Embryonic facial prominence (tissue), 1 donor: ENCODE measurements around the gene CDH20.

Source experiments
- DNase-seq: peaks from one replicate; pipeline ENCODE4 v3.0.0-alpha.2; 2016; ENCODE audit errors: extremely low spot score

Gene CDH20

DNA sequence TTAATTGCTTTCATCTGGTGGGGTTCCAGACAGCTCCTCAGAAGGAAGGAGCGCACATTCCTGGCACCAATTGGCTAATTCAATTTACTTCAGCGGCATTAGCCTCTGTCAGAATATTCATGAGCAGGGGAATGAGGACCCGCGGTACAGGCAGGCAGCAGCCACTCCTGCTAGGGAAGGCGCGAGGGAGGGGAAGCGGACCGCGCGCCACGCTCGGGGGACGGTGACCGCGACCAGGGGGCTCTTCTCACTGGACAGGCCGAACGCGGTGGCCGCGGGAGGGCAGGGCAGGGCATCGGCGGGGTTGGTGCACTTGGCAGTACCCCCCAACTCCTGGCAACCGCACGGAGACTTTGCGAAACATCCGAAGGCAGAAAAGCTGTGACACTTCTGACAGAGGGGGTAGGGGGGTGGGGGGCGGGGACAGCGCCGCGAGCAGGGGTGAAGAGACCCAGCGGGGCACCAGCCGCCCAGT, at the start of gene CDH20:
CDH20 (plus strand) TSS at position 160 of the 475 bp plus-strand sequence.
- no peak for DNase-seq

DNA sequence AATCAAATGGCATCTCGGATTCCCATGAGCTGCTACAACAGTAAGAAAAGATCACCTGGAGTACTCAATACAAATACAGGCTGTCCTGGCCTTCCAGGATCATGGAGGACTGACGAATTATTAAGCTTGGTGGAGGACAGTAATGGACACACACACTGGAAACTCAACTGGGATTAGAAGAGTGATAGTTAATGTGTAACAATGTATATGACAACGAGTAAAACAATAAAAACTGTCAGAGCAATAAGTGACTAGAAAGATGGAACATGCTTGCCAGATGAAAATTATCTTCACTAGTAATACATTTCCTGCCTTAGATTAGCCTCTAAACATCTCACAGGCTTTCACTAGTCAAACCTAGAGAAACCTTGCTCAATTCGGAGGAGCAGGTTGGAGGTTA, 49.2 kb upstream of the CDH20 start:
- DNase-seq, result no peak

GRCh38 chr18:61285777-61286176, 47.5 kb upstream of the CDH20 start:
- no peak for DNase-seq

- no peak for DNase-seq
Observed at GRCh38 chr18:61286867-61287266, 46.4 kb upstream of the CDH20 start.

- no peak for DNase-seq
Observed at GRCh38 chr18:61290616-61291015, 42.6 kb upstream of the CDH20 start.

- no peak for DNase-seq
Observed at GRCh38 chr18:61292280-61293035, 40.8 kb upstream of the CDH20 start.

- no peak for DNase-seq
Observed at GRCh38 chr18:61295153-61295552, 38.1 kb upstream of the CDH20 start.

DNA sequence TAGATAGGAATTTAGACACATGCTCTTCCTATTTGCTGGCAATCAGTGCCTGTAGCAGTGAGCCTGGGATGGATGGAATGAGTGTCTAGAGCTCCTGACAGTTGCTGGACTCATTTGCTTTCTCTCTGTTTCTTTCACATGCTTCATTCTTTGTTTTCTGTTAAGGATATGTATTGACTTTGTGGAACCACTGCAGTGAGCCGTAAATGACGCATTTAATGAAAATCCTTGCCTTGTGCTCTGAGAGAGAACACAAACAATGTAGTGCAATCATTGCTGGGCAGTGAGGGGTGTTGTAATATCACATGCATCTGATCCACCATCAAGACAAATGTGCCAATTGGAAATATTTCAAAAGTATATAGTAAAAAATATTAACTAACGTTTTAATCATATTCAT, 25.2 kb upstream of the CDH20 start:
- DNase-seq, result no peak

DNA sequence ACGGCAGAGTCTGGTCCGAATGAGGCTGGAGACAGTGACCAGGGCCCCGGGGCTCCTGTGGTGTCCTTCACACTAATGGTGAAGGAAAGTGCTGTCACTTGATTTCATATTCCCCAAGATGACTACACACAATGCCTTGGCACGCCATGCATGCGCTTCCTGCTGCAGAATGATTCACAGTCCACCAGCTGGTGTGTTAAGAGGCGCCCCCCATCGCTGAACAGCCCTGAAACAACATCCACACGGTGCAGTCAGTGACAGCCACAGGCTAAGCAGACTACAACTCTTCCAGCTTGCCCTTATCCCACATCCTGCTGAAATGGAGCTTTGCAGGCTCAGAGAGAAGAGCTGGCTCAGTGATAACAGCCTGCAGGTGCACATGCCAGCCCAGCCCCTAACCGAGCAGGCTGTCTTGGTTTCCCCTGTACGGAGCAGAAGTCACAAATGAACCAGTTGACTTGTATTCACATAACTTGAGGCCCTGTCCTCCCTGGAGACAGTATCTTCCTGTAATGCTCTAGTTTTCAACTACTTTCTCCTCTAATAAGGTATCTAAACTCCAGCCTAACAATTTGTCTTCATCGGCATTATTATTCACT, 24.3 kb upstream of the CDH20 start:
- no peak for DNase-seq

DNA sequence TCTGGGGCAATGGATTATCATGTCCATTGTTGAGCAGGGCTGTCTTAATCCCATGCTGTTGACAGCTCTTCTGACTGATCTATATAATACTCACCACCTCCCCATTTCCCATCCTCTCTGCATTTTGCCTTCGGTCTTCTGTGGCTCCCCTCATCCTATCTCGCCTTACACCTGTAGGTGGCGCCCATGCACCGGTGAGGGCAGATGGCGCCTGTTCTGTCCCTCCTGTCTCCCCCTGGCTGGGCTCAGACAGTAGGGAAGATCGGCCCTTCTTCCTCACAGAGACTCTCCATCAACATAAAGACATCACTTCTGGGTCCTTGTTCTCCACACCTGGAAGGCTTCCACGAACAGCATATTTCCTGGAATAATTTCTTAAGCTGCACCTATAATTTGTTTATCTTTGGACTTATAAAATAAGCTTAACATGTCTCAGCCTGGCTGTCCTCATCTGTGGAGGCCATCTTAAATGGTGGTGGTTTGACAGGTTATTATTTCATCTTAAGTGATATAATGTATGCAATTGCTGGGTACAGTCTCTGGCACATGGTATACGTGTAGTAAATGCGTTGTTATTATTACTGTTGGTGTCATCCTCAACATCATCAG, 10.9 kb upstream of the CDH20 start:
- no peak for DNase-seq

- no peak for DNase-seq
Observed at GRCh38 chr18:61323951-61324350, 9.3 kb upstream of the CDH20 start.

DNA sequence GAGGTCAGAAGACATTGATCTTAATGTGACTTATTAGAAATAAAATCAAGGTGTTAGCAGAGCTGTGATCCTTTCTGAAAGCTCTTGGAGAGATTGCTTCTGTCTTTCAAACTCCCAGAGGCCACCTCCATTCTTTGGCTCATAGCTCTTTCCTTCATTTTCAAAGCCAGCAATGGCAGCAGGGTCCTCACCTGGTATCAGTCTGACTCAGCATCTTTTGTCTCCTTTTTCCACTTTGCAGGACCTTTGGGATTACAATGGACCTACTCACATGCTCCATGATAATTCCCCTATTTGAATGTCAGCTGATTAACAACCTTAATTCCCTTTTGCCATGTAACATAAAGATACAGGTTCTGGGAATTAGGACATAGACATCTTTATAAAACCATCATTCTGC, 6.8 kb upstream of the CDH20 start:
- DNase-seq, result no peak

DNA sequence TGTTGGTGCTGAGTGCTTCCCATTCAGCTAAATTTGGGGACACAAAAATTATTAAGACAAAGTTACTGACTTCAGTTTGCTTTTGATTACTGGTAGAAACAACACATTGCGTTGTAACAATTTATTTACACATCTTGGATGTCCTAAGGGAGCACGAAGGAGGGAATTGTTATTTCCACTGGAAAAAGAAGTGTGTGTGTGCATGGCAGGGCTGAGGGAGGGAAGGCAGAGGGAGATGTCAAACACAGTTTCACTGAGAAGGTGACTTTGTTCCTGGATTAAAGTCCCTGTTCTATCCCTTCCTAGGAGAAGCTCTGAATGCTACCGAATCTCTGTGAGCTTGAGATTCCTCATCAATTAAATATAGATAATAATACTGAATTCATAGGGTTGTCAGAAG, 3.8 kb upstream of the CDH20 start:
- DNase-seq, result no peak

- DNase-seq, result no peak
Observed at GRCh38 chr18:61331051-61331450, 2.2 kb upstream of the CDH20 start.

DNA sequence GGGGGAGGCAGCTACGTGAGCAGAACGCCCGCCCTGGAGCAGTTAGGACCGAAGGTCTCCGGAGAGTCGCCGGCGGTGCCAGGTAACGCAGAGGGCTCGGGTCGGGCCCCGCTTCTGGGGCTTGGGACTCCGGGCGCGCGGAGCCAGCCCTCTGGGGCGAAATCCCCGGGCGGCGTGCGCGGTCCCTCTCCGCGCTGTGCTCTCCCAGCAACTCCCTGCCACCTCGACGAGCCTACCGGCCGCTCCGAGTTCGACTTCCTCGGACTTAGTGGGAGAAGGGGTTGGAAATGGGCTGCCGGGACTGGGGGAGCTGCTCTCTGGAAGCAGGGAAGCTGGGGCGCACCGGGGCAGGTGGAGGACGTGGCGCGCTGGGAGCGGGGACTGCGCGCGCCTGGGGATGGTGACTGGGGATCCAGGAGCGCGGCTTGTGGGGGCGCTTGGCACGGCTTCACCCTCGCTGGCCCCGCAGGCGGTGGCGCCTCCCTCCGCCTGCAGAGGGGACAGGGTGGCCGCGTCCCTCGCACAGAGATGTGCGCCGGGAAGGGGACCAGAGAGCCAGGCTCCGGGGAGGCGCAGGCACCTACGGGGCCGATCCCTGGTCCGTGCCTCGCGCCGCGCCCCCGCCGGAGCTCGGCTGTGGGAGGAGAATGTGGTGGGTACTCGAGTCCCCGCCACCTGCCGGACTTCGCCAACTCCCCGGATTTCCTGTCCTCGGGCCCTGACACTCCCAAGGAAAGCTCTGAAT, 688 bp downstream of the CDH20 start:
- no peak for DNase-seq

GRCh38 chr18:61334491-61334850, 1.2 kb downstream of the CDH20 start:
- DNase-seq, result no peak

DNA sequence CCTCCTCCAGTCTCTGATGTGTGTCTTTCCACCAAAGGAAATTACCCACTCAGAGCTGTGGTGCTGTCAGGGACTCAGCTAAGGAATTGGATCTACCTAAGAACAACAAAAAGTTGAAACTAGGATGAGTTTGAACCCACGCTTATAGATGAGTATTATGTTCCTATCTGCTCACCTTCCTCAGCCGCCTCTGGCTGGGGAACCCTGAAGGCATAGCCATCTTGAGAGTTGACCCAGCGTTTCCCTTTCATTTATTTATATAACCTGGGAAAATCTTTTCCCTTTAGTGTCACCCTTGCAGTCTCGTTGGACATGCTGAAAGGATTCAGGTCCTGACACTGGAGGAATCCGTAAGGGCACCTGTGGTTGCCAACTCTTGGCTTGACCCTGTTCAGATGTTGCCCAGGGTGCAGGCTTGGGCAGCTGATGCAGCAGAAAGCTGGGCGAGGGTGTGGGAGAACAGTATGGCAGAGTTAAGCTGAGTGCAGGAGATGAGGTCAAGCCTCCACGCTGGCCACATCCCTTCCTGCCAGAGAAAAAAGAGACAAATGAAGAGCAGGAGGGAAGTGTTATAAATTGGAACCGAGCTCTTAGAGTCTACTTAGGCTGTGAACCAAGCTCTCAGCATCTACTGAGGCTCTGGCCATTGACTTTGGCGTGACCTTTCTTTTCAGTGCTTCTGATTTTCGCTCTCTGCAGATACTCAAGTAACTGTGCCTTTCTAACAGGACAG, 1.9 kb downstream of the CDH20 start:
- DNase-seq, result no peak

DNA sequence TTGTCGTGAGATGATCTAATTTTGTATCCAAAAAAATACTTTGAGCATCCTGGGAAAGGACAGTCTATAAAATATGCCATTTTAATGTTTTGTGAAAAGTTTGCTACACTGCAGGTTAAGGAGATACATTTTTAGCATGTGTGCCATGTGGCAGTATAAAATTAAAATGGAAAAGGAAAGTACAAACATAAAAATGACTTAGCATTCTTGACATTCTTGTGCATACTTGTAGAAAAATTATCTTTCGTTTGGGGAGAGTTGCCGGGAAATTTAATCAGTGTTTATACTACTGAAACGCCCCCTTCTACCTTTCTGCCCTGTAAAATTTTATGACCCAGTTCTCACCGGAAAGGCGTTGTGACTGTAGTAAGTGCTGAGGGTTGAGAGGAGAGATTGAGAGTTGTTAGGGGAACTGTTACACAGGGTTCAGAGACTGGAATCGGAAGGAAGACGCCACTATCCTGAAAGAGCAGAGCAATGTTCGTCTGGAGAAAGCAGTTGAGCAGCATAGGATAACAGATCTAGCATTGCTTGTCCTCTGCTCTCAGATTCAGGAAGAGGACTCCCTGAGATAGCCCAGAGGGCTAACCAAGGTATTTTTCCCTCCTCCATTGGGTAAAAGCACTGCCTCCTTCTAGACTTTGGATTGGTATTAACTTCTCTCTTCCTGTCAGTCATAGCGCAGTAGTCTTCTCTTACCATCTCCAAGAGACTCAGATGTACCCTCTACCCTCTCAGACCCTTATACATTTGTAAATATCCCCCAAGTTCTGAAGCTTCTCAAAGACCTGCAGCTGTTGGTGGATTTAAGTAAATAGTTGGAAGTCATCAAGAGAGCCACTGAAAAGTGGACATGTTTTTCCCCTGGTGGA, 2.7 kb downstream of the CDH20 start:
- no peak for DNase-seq

- no peak for DNase-seq
Observed at GRCh38 chr18:61336766-61337165, 3.5 kb downstream of the CDH20 start.

DNA sequence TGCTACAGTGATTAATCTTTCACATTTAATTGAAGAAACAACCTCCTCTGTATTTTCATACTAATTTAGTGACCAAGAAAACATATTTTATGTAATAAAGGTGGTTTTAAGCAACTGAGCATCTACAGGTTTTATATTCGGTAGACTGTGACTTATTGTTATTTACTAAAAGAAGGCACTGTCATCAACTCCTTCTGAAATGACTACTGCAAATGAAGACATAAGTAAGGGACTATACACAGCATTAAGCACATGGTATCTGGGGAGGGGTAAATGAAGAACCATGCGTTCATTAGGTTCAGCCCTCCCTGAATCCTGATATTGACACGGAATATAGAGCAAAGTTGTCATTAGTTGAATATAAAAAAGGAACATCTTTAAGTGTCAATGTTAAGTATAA, 4.3 kb downstream of the CDH20 start:
- DNase-seq, result no peak

DNA sequence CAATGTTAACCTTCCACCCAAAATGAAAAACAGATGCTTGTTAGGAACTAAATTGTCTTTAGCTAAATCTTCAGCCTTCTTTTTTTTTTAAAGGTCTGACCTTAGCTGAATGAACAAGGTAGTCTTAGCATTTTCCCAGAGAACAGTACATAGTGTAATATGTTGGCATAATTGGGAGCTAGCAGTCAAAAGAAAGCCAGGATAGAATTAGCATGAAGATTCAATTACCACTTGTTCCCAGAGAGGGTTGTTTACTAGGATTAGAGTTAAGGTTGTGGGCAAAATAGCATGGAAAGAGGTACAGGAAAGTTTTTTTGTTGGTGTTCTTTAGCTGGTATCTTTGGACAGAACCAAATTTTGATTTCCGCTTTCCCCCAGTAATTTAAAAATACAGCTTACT, 6.9 kb downstream of the CDH20 start:
- DNase-seq, result no peak
